ENCODE data around the gene MACROD2.

The MACROD2 gene

DNA sequence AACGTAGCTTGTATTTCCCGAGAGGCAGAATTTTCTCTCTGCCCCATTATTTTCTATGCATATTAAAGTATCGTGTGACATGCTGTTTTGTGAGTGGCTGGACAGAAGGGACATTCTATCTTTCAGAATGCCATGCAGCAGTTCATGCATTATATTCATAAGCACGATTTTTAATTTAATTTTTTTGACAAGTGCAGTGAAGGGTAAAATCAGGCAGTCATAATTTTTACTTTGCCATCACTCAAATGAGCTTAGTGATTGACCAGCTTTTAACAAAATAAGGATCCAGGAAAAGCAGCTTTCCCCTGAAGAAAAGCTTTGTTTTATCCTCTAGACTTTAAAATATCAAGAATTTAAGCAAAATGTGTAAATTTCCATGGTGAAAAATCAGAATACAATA, 1904.7 kb downstream of the MACROD2 start:
- TF ChIP-seq TAF1 (IDR thresholded peaks at IDR 0.05; ENCODE audit: borderline replicate concordance, insufficient read depth, low read length) (no peak), POLR2AphosphoS5 (IDR thresholded peaks at IDR 0.05; ENCODE audit: low read depth, low read length) (no peak), FOXP2 (optimal IDR thresholded peaks at IDR 0.05; ENCODE audit: borderline replicate concordance, extremely low read depth, extremely low read length, insufficient read depth) (no peak), SIN3A (IDR thresholded peaks at IDR 0.05; ENCODE audit: borderline replicate concordance, insufficient read depth, low read length) (no peak)
- TF ChIP-seq, protein P1, sequence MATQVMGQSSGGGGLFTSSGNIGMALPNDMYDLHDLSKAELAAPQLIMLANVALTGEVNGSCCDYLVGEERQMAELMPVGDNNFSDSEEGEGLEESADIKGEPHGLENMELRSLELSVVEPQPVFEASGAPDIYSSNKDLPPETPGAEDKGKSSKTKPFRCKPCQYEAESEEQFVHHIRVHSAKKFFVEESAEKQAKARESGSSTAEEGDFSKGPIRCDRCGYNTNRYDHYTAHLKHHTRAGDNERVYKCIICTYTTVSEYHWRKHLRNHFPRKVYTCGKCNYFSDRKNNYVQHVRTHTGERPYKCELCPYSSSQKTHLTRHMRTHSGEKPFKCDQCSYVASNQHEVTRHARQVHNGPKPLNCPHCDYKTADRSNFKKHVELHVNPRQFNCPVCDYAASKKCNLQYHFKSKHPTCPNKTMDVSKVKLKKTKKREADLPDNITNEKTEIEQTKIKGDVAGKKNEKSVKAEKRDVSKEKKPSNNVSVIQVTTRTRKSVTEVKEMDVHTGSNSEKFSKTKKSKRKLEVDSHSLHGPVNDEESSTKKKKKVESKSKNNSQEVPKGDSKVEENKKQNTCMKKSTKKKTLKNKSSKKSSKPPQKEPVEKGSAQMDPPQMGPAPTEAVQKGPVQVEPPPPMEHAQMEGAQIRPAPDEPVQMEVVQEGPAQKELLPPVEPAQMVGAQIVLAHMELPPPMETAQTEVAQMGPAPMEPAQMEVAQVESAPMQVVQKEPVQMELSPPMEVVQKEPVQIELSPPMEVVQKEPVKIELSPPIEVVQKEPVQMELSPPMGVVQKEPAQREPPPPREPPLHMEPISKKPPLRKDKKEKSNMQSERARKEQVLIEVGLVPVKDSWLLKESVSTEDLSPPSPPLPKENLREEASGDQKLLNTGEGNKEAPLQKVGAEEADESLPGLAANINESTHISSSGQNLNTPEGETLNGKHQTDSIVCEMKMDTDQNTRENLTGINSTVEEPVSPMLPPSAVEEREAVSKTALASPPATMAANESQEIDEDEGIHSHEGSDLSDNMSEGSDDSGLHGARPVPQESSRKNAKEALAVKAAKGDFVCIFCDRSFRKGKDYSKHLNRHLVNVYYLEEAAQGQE (IDR thresholded peaks at IDR 0.05; ENCODE audit: insufficient read depth in 1 of 2, low read depth in 2 of 2, low read length in 2 of 2) = no peak

DNA sequence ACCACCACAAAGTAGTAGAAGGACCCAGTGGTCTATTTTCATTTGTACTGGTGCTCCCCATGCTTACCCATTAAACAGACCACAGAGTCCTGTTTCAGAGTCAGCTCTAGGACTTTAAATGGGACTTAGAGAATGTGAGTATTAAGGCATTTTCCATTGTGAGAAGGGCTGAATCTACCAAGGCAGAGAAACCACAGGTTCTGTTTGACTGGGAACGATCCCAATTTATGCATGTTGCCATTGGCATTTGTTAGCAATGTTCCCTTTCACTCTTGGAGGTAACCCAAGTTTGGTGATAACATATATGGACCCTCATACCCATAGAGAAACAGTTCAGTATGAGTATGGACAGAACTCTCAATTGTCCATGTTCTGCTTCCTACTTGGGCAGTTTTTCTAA, 1905.1 kb downstream of the MACROD2 start:
- TF ChIP-seq, protein P1 (IDR thresholded peaks at IDR 0.05; ENCODE audit: insufficient read depth in 1 of 2, low read depth in 2 of 2, low read length in 2 of 2) = no peak
- TF ChIP-seq FOXP2 (optimal IDR thresholded peaks at IDR 0.05; ENCODE audit: borderline replicate concordance, extremely low read depth, extremely low read length, insufficient read depth) (no peak), TAF1 (IDR thresholded peaks at IDR 0.05; ENCODE audit: borderline replicate concordance, insufficient read depth, low read length) (no peak), POLR2AphosphoS5 (IDR thresholded peaks at IDR 0.05; ENCODE audit: low read depth, low read length) (no peak), SIN3A (IDR thresholded peaks at IDR 0.05; ENCODE audit: borderline replicate concordance, insufficient read depth, low read length) (no peak)

GRCh38 chr20:15902493-15902892, 1907.2 kb downstream of the MACROD2 start:
- TF ChIP-seq, protein P1 (IDR thresholded peaks at IDR 0.05; ENCODE audit: insufficient read depth in 1 of 2, low read depth in 2 of 2, low read length in 2 of 2) = no peak
- TF ChIP-seq TAF1 (IDR thresholded peaks at IDR 0.05; ENCODE audit: borderline replicate concordance, insufficient read depth, low read length) (no peak), SIN3A (IDR thresholded peaks at IDR 0.05; ENCODE audit: borderline replicate concordance, insufficient read depth, low read length) (no peak), POLR2AphosphoS5 (IDR thresholded peaks at IDR 0.05; ENCODE audit: low read depth, low read length) (no peak), FOXP2 (optimal IDR thresholded peaks at IDR 0.05; ENCODE audit: borderline replicate concordance, extremely low read depth, extremely low read length, insufficient read depth) (no peak)

DNA sequence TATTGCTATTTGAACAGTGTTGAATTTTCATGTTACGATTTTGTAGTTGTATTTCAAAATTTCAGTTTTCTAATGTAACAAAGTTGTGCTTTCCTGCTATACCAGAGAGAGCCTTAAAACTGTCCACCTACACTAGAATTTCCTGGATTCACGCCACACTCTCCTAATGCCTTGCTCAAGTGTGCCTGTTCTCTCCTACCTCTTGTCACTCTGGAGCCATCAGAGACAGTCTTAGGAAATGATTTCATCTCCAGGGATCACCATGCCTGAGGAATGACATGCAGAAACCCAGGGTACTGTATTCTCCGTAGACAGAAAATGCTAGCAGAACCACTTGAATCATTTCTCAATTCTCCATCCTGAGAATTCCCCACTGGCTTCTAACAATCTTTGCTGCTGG, 1910.3 kb downstream of the MACROD2 start:
- no peak for TF ChIP-seq POLR2AphosphoS5 (IDR thresholded peaks at IDR 0.05; ENCODE audit: low read depth, low read length)
- no peak for TF ChIP-seq FOXP2 (optimal IDR thresholded peaks at IDR 0.05; ENCODE audit: borderline replicate concordance, extremely low read depth, extremely low read length, insufficient read depth)
- TF ChIP-seq, protein P1 (IDR thresholded peaks at IDR 0.05; ENCODE audit: insufficient read depth in 1 of 2, low read depth in 2 of 2, low read length in 2 of 2) = no peak
- no peak for TF ChIP-seq TAF1 (IDR thresholded peaks at IDR 0.05; ENCODE audit: borderline replicate concordance, insufficient read depth, low read length)
- TF ChIP-seq SIN3A (IDR thresholded peaks at IDR 0.05; ENCODE audit: borderline replicate concordance, insufficient read depth, low read length) = no peak

DNA sequence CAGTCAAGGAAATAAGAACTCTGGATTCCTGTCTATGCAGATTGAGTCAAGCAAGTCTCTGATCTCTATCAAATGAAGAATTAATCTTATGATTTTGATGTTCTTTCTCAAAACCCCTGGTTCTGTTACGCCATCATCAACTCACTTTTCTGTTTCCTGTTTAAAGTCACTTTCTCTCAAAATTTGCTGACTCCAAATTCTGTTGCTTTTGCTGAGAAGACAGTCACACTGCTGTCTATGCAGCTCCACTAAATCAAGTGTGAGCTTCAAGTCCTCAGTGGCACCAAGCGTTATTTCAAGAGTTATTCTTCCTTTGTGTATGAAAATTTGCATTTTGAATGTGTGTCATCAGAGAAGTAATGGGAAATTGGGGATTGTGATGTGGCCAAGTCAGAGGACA, 1914.7 kb downstream of the MACROD2 start:
- TF ChIP-seq FOXP2 (optimal IDR thresholded peaks at IDR 0.05; ENCODE audit: borderline replicate concordance, extremely low read depth, extremely low read length, insufficient read depth) = no peak
- no peak for TF ChIP-seq TAF1 (IDR thresholded peaks at IDR 0.05; ENCODE audit: borderline replicate concordance, insufficient read depth, low read length)
- no peak for TF ChIP-seq SIN3A (IDR thresholded peaks at IDR 0.05; ENCODE audit: borderline replicate concordance, insufficient read depth, low read length)
- TF ChIP-seq, protein P1 (IDR thresholded peaks at IDR 0.05; ENCODE audit: insufficient read depth in 1 of 2, low read depth in 2 of 2, low read length in 2 of 2) = no peak
- no peak for TF ChIP-seq POLR2AphosphoS5 (IDR thresholded peaks at IDR 0.05; ENCODE audit: low read depth, low read length)
